Astrocyte of the spinal cord (primary cell): Measurements from ENCODE around the gene ZNF341.

Experiments used
- DNase-seq: peaks from one replicate; pipeline ENCODE4 v3.0.0; 2011; ENCODE audit warnings: low read depth, low spot score
- H3K4me3 ChIP-seq: 2 replicates; pipeline ENCODE4 v1.5.1; 2011; ENCODE audit warnings: low read depth, mild to moderate bottlenecking, low read length, moderate library complexity
- in situ Hi-C: cut with HindIII; loops from 2 replicates; pipeline ENCODE4 v1.10.0; 2017; ENCODE audit warnings: low sequenced_read_pairs
- TF ChIP-seq, protein P1 (sequence below): IDR thresholded peaks from 2 replicates; pipeline ENCODE4 v1.5.1; 2012; ENCODE audit warnings: low read depth, mild to moderate bottlenecking, low read length, inconsistent platforms

ZNF341 gene

DNA sequence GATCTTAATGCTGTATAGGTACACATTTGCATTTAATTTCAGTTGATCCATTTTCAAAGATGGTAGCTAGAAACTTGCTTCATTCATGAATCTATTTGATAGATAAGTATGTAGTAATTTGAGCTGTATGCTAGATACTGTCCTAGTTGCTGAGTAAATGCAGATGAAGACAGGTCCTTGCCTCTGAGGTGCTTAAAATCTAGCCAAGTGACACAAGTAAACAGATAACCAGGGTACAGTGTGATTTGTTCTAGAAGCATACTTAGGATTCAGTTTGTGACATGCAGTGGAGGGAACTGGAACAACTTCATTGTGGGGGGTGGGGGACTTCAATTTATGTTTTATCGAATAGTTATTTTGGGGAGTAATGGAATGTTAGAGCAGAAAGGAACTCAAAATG, 88.6 kb downstream of the ZNF341 start:
- H3K4me3 ChIP-seq, result no peak overlapping the region
- TF ChIP-seq, protein P1, sequence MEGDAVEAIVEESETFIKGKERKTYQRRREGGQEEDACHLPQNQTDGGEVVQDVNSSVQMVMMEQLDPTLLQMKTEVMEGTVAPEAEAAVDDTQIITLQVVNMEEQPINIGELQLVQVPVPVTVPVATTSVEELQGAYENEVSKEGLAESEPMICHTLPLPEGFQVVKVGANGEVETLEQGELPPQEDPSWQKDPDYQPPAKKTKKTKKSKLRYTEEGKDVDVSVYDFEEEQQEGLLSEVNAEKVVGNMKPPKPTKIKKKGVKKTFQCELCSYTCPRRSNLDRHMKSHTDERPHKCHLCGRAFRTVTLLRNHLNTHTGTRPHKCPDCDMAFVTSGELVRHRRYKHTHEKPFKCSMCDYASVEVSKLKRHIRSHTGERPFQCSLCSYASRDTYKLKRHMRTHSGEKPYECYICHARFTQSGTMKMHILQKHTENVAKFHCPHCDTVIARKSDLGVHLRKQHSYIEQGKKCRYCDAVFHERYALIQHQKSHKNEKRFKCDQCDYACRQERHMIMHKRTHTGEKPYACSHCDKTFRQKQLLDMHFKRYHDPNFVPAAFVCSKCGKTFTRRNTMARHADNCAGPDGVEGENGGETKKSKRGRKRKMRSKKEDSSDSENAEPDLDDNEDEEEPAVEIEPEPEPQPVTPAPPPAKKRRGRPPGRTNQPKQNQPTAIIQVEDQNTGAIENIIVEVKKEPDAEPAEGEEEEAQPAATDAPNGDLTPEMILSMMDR, result no peak
- no peak for DNase-seq
- in situ Hi-C loops, result no loop called here

DNA sequence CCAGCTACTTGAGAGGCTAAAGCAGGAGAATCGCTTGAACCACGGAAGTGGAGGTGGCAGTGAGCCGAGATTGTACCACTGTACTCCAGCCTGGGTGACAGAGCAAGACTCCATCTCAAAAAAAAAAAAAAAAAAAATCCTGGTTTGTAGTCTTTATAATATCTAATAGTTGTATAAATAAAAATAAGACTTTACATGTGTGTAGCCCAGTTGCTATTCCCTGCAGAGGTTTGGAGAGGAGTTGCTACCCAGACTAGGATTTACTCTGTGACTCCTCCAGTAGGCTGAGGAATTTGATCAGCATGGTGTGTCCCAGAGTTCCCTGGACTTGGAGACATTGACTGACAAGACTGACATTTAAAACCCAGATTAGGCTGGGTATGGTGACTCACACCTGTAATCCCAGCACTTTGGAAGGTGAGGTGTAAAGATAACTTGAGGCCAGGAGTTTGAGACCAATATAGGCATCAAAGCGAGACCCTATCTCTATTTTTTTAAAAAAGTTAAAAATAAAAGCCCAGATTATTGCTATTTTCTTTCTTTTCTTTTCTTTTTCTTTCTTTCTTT, 89.6 kb downstream of the ZNF341 start:
- TF ChIP-seq, protein P1, result no peak
- no peak overlapping the region for H3K4me3 ChIP-seq
- in situ Hi-C loops, result no loop called here
- no peak for DNase-seq

DNA sequence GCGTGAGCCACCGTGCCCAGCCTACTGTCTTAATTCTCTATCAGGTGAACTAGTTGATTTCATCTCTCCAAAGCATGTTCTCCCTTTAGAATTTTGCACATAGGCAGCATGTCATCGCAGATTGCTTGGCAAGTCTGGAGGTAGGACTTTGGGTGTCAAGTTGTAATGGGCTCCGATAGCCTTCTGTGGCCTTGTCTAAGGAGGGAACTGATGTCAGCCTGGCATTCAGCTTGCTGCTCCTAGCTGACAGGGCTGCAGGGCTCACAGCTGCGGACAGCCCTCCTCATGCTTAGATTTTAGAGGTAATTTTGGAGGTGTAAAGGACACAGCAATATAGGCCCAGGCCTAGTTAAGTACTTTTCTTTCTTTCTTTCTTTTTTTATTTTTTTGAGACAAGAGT, 90.6 kb downstream of the ZNF341 start:
- in situ Hi-C loops, result no loop called here
- no peak for DNase-seq
- TF ChIP-seq, protein P1, result no peak

DNA sequence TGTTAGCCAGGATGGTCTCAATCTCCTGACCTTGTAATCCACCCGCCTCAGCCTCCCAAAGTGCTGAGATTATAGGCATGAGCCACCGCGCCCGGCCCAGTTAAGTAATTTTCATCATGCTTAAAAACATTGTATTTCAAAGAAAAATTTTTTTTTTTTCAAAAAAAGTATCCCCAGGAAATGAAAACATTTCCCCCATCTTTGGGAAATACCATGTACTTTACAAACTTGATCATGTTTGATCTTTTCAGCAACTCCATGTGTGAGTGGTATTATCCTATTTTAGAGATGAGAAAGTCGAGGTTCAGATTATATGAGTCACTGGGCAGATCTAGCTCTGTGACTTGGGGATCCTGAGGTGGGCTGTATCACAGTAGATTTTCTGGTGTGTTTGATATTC, 91.2 kb downstream of the ZNF341 start:
- in situ Hi-C loops, result no loop called here
- no peak overlapping the region for H3K4me3 ChIP-seq

More for the DNA sequence above, 90.6 kb downstream of the ZNF341 start:
- H3K4me3 ChIP-seq, result no peak overlapping the region

DNA sequence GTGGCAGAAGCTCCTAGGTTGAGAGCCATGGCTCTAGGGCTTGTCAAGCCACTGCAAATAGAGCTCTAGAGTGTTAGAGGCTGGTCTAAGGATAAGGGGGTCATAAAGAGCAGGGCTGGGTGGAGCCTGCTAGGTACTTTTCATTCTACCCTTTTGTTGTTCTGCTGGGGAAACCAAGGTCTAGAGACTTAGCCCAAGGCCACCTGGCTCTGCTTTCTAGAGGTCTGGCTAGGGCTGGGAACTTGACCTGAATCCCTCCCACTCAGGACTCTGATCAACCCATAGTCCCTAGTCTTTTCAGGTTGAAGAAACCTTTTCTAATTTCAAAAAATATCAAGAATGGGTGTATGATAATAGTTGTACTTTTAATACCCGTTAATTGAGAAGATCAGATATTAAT, 93.1 kb downstream of the ZNF341 start:
- TF ChIP-seq, protein P1, result no peak
- H3K4me3 ChIP-seq, result no peak overlapping the region
- no peak for DNase-seq
- in situ Hi-C loops, result no loop called here

More for the DNA sequence above, 91.2 kb downstream of the ZNF341 start:
- TF ChIP-seq, protein P1, result no peak
- no peak for DNase-seq

DNA sequence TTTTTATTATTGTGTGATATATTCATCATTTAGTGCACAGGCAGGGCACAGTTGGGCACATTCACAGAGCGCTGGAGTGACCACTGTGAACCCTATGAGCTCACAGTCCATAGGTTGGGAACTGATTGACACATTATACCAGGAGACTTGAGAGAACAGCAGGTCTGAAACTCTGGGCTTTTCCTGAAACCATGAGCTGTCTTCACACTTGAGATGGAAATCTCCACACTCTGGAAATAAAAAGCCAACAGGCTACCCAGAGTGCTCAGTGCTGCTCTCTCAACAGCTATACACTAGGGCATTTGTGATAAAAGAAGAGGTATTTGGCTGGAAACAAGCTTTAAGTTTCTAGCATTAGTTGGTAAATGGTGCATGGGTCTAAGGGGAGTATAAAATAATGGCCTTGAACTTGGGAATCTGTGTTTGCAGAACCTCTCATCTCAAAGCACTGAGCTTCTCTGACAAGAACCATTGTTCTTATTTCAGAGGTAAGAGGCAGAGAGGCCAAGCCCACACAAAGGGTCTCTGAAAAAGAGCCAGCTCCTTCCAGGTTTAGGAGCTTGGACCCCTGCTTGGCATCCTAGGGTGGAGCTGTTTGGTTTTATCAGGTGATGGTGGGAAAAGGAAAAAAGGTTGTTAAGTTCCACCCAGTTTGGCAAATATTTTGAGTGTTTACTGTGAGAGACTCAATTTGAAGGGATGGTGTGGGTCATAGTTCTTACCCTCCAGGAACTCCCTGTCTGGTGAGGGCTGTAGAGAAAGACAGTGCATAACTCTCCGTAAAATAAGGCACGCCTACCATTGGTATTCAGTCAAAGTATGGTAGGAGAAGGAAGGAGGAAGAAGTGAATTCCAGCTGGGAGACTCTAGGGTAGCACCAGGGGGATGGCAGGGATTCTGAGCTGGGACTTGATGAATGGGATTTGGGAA, 93.8 kb downstream of the ZNF341 start:
- no peak overlapping the region for H3K4me3 ChIP-seq
- in situ Hi-C loops, result no loop called here
- no peak for DNase-seq
- TF ChIP-seq, protein P1, result no peak
